ENCODE measurements around the gene AZU1.

DNA sequence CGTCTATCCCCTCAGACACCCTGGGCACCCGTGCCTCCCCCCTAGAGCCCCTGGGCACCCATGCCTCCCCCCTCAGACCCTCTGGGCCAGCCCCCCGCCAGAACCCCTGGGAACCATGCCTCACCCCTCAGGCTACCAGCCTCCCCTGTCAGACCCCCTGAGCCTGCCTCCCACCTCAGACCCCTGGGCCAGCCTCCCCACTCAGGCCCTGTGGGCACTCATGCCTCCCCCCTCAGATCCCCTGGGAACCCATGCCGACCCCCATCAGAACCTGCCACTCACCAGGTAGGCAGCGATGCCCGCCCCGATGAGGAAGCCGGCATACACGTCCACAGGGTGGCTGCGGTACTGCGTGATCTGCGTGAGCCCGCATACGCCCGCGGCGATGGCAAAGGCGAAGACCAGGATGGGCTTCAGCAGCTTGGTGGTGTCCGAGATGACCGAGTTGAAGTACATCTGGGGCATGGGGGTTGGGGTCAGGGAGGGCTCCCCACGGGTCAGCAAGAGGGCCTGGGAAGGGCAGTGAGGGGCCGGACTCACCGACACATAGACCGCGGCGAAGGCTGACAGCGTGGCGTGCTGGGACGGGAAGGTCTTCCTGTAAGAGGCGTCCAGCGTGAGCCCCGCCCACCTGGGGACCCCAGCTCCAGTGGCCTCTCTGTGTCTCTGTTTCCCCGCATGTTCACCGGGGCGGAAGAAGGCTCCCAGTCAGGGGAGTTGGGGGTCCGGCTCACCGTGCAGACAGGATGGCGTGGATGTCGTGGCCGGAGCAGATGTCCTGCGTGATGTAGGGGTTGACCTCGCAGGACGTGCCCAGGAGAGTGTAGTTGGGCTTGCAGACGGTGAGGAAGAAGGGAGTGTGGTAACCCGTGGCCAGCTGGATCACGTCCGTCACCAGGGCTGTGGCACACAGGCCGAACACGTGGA is 13.2 kb upstream of the AZU1 start:
- TF ChIP-seq, protein P1, sequence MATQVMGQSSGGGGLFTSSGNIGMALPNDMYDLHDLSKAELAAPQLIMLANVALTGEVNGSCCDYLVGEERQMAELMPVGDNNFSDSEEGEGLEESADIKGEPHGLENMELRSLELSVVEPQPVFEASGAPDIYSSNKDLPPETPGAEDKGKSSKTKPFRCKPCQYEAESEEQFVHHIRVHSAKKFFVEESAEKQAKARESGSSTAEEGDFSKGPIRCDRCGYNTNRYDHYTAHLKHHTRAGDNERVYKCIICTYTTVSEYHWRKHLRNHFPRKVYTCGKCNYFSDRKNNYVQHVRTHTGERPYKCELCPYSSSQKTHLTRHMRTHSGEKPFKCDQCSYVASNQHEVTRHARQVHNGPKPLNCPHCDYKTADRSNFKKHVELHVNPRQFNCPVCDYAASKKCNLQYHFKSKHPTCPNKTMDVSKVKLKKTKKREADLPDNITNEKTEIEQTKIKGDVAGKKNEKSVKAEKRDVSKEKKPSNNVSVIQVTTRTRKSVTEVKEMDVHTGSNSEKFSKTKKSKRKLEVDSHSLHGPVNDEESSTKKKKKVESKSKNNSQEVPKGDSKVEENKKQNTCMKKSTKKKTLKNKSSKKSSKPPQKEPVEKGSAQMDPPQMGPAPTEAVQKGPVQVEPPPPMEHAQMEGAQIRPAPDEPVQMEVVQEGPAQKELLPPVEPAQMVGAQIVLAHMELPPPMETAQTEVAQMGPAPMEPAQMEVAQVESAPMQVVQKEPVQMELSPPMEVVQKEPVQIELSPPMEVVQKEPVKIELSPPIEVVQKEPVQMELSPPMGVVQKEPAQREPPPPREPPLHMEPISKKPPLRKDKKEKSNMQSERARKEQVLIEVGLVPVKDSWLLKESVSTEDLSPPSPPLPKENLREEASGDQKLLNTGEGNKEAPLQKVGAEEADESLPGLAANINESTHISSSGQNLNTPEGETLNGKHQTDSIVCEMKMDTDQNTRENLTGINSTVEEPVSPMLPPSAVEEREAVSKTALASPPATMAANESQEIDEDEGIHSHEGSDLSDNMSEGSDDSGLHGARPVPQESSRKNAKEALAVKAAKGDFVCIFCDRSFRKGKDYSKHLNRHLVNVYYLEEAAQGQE (IDR thresholded peaks at IDR 0.05; ENCODE audit: insufficient read depth in 1 of 2, low read depth in 2 of 2, low read length in 2 of 2), result no peak
- no peak for TF ChIP-seq TAF1 (IDR thresholded peaks at IDR 0.05; ENCODE audit: borderline replicate concordance, insufficient read depth, low read length)
